Adrenal gland (tissue), 19 donors: ENCODE data around the gene CCNQ. TPM values are rescaled to one million over a fixed set of nuclear protein-coding genes. Genes with fewer than 3 reads are reported as not detected.

Experiments
- DNase-seq, 7 donors: peaks; one replicate each; pipeline ENCODE4 v3.0.0-alpha.2; 2019 to 2020
- H3K27ac ChIP-seq, 5 donors: fragments of 200-600 bp; sonication (generic) in 4 of 5; 1 replicate in 3 of 5; 2 replicates in 2 of 5; pipeline versions ENCODE4 v1.5.1 to v1.8.0; 2016 to 2020; ENCODE audit warnings: mild to moderate bottlenecking in 1 of 5
- H3K27me3 ChIP-seq: fragments of 200-600 bp; 2 replicates; pipeline ENCODE4 v1.8.0; 2021
- H3K36me3 ChIP-seq, 2 donors: fragments of 200-600 bp; replicated peaks in 1 of 2; 1 replicate in 1 of 2; 2 replicates in 1 of 2; pipeline versions ENCODE4 v1.5.1 to v1.8.0; 2018 to 2022
- H3K4me1 ChIP-seq, 2 donors: fragments of 200-600 bp; replicated peaks in 1 of 2; 1 replicate in 1 of 2; 2 replicates in 1 of 2; pipeline versions ENCODE4 v1.5.1 to v1.8.0; 2018 to 2021
- H3K4me3 ChIP-seq, 4 donors: fragments of 200-600 bp; sonication (generic) in 3 of 4; one replicate each; pipeline ENCODE4 v1.5.1; 2016 to 2018
- H3K9me3 ChIP-seq, 3 donors: fragments of 200-600 bp; sonication (generic) in 1 of 3; replicated peaks in 1 of 3; 1 replicate in 2 of 3; 2 replicates in 1 of 3; pipeline versions ENCODE4 v1.5.1 to v1.8.0; 2016 to 2021
- CTCF ChIP-seq, 6 experiments: fragments of 450-650 bp in 4 of 6; fragments of 200-600 bp in 2 of 6; sonication (generic) in 1 of 6; IDR thresholded peaks; 1 replicate in 5 of 6; 2 replicates in 1 of 6; pipeline versions ENCODE4 v1.5.1 to v1.8.0; 2016 to 2021; ENCODE audit warnings: antibody characterized with exemption in 6 of 6, mild to moderate bottlenecking in 2 of 6, moderate library complexity in 1 of 6
- POLR2A ChIP-seq, 2 donors: fragments of 450-650 bp; IDR thresholded peaks; one replicate each; pipeline ENCODE4 v1.6.1; 2017; ENCODE audit warnings: antibody characterized with exemption in 2 of 2, mild to moderate bottlenecking in 2 of 2, moderate library complexity in 1 of 2
- WGBS, 4 donors: extraction: QIAGEN DNeasy Blood & Tissue Kit in 2 of 4; methylation state at CpG; one replicate each; pipeline versions ENCODE4 v1.1.5 to v1.1.7; 2013 to 2017; 5-methylcytosine and 5-hydroxymethylcytosine counted together
- intact Hi-C, 2 donors: fragments of 100-400 bp; cut with DNase I; formaldehyde crosslinking; loops; one replicate each; pipeline versions ENCODE4 v1.14.1 to v1.15.0; 2022 to 2023
- long read RNA-seq, 10 donors: library from polyadenylated mRNA in 3 of 10; unstranded in 2 of 10; stranded (forward) in 1 of 10; transcript quantifications; one replicate each; pipeline ENCODE4 v2.0.0 and lab custom pipeline, GENCODE V29; 2021 to 2026
- polyA plus RNA-seq, 3 donors: library from polyadenylated mRNA; stranded (reverse); fragments of 200-250 nt in 2 of 3; fragments of 350-450 nt in 1 of 3; fragmentation: Illumina TruSeq in 1 of 3; extraction: RNeasy Lipid Tissue Mini Kit (QIAGEN cat#74804) in 1 of 3; gene quantifications; one replicate each; pipeline ENCODE4 v1.2.3, GENCODE V29; 2013 to 2014
- total RNA-seq, 9 donors: library from RNA; depleted of rRNA in 4 of 9; stranded (reverse); fragments of >200 nt in 4 of 9; fragments of 120-200 nt in 1 of 9; fragmentation: NEBNext Ultra II Directional in 1 of 9; extraction: Animal tissue kit (Norgen Biotek cat#: 25700) in 1 of 9; gene quantifications; one replicate each; pipeline versions ENCODE4 v1.1.0 to v1.2.4, GENCODE V29; 2013 to 2023
- donor health status: healthy with polysubstance abuse.
- donor health status: Bipolar disorder and iron deficiency.
- donor health status: DM: yes; HTN: yes; CAD: no.
- donor health status: DM: no; HTN: no; CAD: no.
- donor health status: DM: no; HTN: no; CAD: no.
- donor health status: DM: yes; HTN: yes; CAD: no.

CCNQ gene
- total RNA-seq (10 to 100 TPM; 13.2 to 36.7 (median 24.1) TPM), polyA plus RNA-seq (10 to 100 TPM; 18.7 to 48.5 (median 38.1) TPM)
- long read RNA-seq, donor 1, transcript CCNQ-202 (5 exons, 1,164 nt): major isoform, 5 of 10 reads
- long read RNA-seq, donor 1, partial matches to known transcripts: 0 of 10 reads
- long read RNA-seq, donor 1, other reads (novel, unspliced or antisense): 0 of 10 reads
- long read RNA-seq, donor 2, transcript CCNQ-202 (5 exons, 1,164 nt): major isoform, 5 of 8 reads
- long read RNA-seq, donor 2, partial matches to known transcripts: 0 of 8 reads
- long read RNA-seq, donor 2, other reads (novel, unspliced or antisense): 0 of 8 reads
- long read RNA-seq, donor 3, partial matches to known transcripts: 0 of 5 reads
- long read RNA-seq, donor 3, other reads (novel, unspliced or antisense): 0 of 5 reads
- long read RNA-seq, donor 4, partial matches to known transcripts: 2 of 4 reads
- long read RNA-seq, donor 4, other reads (novel, unspliced or antisense): 2 of 4 reads
- long read RNA-seq, donor 5, transcript CCNQ-202 (5 exons, 1,164 nt): major isoform, 15 of 32 reads
- long read RNA-seq, donor 5, transcript CCNQ-204 (5 exons, 1,306 nt): minor isoform, 6 of 32 reads
- long read RNA-seq, donor 5, partial matches to known transcripts: 1 of 32 reads
- long read RNA-seq, donor 5, other reads (novel, unspliced or antisense): 5 of 32 reads
- long read RNA-seq, donor 6, partial matches to known transcripts: 1 of 3 reads
- long read RNA-seq, donor 6, other reads (novel, unspliced or antisense): 1 of 3 reads
- long read RNA-seq, donor 7, partial matches to known transcripts: 0 of 1 reads
- long read RNA-seq, donor 7, other reads (novel, unspliced or antisense): 0 of 1 reads
- long read RNA-seq, donor 8, transcript CCNQ-202 (5 exons, 1,164 nt): major isoform, 6 of 12 reads
- long read RNA-seq, donor 8, transcript CCNQ-204 (5 exons, 1,306 nt): minor isoform, 5 of 12 reads
- long read RNA-seq, donor 8, partial matches to known transcripts: 0 of 12 reads
- long read RNA-seq, donor 8, other reads (novel, unspliced or antisense): 0 of 12 reads
- long read RNA-seq, donor 9, partial matches to known transcripts: 0 of 6 reads
- long read RNA-seq, donor 9, other reads (novel, unspliced or antisense): 0 of 6 reads
- long read RNA-seq, donor 10, partial matches to known transcripts: 0 of 6 reads
- long read RNA-seq, donor 10, other reads (novel, unspliced or antisense): 0 of 6 reads

DNA sequence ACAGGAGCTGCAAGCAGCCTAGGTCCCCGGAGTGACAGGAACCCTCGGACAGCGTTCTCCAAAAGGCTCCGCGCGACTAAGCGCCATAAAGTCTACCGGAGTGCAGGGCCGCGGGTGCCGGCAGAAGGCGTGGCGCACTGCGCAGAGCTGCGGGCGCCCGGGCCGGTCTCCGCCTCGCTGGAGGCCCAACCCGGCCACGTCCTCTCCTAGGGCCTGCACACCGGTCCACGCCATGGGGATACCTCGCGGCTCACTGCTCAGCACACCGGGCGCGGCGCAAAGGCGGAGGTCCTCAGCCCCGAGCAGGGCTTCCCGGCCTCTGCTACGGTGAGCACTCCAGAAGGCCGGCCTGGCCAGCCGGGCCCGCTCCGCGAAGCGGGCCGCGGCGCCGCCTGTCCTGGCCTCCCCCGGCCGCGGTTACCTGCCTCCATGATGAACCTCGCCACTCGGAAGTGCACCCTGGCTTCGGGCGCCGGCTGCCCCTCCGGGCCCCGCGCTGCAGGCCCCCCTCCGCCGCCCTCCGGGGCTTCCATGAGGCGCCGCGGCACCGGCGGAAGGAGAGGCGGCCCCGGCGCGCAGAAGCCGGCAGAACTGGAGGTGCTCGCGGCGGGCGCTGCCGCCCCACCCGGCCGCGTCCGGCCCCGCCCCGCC lies at the start of gene CCNQ:
TSS of gene CCNQ (minus strand) at position 599 of the 651 bp plus-strand sequence. CDS start at position 533, 66 bp downstream.
- H3K4me1 ChIP-seq: no peaks in the 10 kb centered on the region
- peaks cover 0 to 14% of the 10 kb centered on the region in 2 donors for H3K36me3 ChIP-seq
- H3K27ac ChIP-seq: peak within 1 kb of the TSS in 3 of 5 donors; percentile 26 to 82 (median 44)
- intact Hi-C loops: no loop called here
- DNase-seq: peak in 3 of 7 donors; percentile 28 to 40 (median 31)
- WGBS, 4 donors: 1 to 43% (median 30%) methylated on average over 3 to 60 of the region's 79 CpGs; no CpG with 5 or more reads in 1 of the 4 donors
- peak; percentile 50 to 61 for TF ChIP-seq POLR2A (IDR thresholded peaks at IDR 0.05)
- no peak for TF ChIP-seq CTCF (IDR thresholded peaks at IDR 0.05)
- no peaks in the 10 kb centered on the region for H3K27me3 ChIP-seq
- peak within 1 kb of the TSS in 2 of 4 donors; percentile 40 to 76 for H3K4me3 ChIP-seq
- no peaks in the 10 kb centered on the region for H3K9me3 ChIP-seq

GRCh38 chrX:153647461-153648357 lies 48.8 kb upstream of the CCNQ start:
- DNase-seq: peak in 4 of 7 donors; percentile 3 to 10 (median 6)
- H3K9me3 ChIP-seq: no peaks in the 10 kb centered on the region
- intact Hi-C loops: loop anchor here (5.0 to 10.0 kb wide), 2 partner anchors 35 to 93 kb away; no protein-coding TSS in a partner anchor
- 31 to 51% (median 37%) methylated on average over 8 to 85 of the region's 85 CpGs for WGBS, 4 donors
- H3K4me3 ChIP-seq: peak overlapping the region in 1 of 4 donors; percentile 39
- H3K27me3 ChIP-seq: peaks cover 50% of the 10 kb centered on the region
- no peak overlapping the region for H3K27ac ChIP-seq
- H3K36me3 ChIP-seq: no peaks in the 10 kb centered on the region
- TF ChIP-seq CTCF (IDR thresholded peaks at IDR 0.05) (no peak), POLR2A (IDR thresholded peaks at IDR 0.05) (no peak)
- no peaks in the 10 kb centered on the region for H3K4me1 ChIP-seq

DNA sequence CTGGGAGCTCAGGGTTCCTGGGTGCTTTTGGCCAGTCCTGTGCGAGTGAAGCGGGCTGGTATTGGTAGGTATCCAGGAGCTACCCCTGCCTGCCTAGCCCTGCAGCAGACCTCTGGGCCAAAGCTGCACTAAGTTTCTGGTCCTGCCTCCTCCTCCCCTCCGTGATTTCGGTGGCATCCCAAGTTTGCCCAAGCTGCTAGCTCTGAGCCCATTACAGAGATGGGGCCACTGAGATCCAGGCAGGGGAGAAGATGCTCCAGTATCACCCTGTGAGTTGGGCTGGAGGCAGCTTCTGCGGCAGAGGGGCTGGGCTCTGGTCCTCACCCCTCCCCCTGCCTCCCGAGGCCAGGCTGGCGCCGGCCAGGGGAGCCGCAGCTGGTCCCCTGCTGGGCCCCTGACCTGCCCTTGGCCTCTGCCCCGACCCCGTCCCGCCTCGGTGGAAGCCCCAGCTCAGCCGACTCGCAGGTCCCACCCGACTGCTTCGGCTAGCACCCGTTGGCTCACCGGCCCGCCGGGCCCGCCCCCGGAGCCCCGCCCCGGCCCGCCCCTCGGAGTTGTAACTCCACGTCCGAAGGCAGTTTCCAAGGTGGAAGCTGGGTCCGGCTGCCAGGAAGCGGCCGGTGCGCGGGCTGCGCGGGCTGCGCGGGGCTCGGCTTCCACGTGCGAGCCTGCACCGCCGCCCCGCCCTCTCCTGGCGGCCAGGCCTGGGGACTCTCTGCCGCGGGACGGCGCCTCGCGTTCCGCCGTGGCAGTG lies 47.9 kb upstream of the CCNQ start, which contains the start of gene DUSP9:
TSS of gene DUSP9 (plus strand) at position 584 of the 754 bp plus-strand sequence. CDS start 751 bp downstream, outside the sequence.
- H3K27me3 ChIP-seq: peaks cover 58% of the 10 kb centered on the region
- WGBS, 4 donors: 6 to 83% (median 31%) methylated on average over 2 to 53 of the region's 53 CpGs
- H3K4me3 ChIP-seq: peak within 1 kb of the TSS in 1 of 4 donors; percentile 39

More for the DNA sequence above, 47.9 kb upstream of the CCNQ start, which contains the start of gene DUSP9:
- TF ChIP-seq POLR2A (IDR thresholded peaks at IDR 0.05) (no peak), CTCF (IDR thresholded peaks at IDR 0.05) (no peak)
- H3K36me3 ChIP-seq: no peaks in the 10 kb centered on the region
- intact Hi-C loops: loop anchor here (5.0 to 10.0 kb wide), 2 partner anchors 34 to 92 kb away; no protein-coding TSS in a partner anchor
- peak in 5 of 7 donors; percentile 22 to 56 (median 31) for DNase-seq
- H3K9me3 ChIP-seq: no peaks in the 10 kb centered on the region
- no peak within 1 kb of the TSS for H3K27ac ChIP-seq
- peaks cover 0 to 5% of the 10 kb centered on the region in 2 donors for H3K4me1 ChIP-seq
